Epithelial cell of proximal tubule (primary cell): ENCODE results near the gene EAF2. TPM values are rescaled to one million over a fixed set of nuclear protein-coding genes. Genes with fewer than 3 reads are reported as not detected.

Source experiments
- DNase-seq: peaks from one replicate; pipeline ENCODE4 v3.0.0-alpha.2; 2011; ENCODE audit warnings: low read depth
- H3K4me3 ChIP-seq: 2 replicates; pipeline ENCODE4 v1.5.1; 2011; ENCODE audit warnings: low read depth, mild to moderate bottlenecking, low read length
- total RNA-seq: library from RNA; depleted of rRNA; stranded (reverse); fragments of >200 nt; gene quantifications from 2 replicates; pipeline ENCODE4 v1.2.3, GENCODE V29; 2015
- TF ChIP-seq, protein P1 (sequence below): conservative IDR thresholded peaks from 2 replicates; pipeline ENCODE4 v1.5.1; 2012; ENCODE audit warnings: low read depth, mild to moderate bottlenecking, low read length

Gene EAF2
- total RNA-seq, 1 donor from 2014 or later = 2.9 TPM

DNA sequence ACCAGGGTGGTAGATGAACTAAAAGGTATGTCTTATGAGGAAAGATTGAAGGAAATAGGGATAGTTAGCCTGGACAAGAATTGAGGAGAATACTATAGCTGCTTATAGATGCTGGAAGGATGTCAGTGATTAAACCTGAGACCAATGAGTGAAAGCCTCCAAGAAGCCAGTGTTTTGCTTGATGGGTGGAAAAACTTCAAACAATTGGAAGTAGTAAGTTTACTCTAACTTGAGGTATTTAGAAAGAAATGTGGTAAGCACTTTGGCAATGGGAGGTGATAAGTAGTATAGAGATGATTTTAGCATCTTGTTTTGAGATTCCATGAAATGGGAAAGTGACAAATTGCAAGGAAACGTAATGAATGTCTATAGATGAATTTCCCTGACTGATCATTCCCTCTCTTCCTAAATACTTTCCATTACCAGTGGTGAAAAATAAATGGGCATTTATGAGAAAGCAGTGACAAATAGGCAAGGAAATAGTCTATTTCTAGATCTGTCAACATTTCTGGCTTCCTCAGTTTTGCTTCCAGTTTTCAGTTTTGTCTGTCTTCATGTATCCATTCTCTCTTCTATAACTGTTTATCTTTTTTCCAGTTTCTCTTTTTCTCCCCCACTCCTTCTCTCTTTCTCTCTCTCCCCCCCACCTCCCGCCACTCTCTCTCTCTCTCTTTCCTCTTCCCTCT lies 78.4 kb downstream of the EAF2 start:
- TF ChIP-seq, protein P1, sequence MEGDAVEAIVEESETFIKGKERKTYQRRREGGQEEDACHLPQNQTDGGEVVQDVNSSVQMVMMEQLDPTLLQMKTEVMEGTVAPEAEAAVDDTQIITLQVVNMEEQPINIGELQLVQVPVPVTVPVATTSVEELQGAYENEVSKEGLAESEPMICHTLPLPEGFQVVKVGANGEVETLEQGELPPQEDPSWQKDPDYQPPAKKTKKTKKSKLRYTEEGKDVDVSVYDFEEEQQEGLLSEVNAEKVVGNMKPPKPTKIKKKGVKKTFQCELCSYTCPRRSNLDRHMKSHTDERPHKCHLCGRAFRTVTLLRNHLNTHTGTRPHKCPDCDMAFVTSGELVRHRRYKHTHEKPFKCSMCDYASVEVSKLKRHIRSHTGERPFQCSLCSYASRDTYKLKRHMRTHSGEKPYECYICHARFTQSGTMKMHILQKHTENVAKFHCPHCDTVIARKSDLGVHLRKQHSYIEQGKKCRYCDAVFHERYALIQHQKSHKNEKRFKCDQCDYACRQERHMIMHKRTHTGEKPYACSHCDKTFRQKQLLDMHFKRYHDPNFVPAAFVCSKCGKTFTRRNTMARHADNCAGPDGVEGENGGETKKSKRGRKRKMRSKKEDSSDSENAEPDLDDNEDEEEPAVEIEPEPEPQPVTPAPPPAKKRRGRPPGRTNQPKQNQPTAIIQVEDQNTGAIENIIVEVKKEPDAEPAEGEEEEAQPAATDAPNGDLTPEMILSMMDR = no peak
- DNase-seq = no peak
- H3K4me3 ChIP-seq = no peak overlapping the region

DNA sequence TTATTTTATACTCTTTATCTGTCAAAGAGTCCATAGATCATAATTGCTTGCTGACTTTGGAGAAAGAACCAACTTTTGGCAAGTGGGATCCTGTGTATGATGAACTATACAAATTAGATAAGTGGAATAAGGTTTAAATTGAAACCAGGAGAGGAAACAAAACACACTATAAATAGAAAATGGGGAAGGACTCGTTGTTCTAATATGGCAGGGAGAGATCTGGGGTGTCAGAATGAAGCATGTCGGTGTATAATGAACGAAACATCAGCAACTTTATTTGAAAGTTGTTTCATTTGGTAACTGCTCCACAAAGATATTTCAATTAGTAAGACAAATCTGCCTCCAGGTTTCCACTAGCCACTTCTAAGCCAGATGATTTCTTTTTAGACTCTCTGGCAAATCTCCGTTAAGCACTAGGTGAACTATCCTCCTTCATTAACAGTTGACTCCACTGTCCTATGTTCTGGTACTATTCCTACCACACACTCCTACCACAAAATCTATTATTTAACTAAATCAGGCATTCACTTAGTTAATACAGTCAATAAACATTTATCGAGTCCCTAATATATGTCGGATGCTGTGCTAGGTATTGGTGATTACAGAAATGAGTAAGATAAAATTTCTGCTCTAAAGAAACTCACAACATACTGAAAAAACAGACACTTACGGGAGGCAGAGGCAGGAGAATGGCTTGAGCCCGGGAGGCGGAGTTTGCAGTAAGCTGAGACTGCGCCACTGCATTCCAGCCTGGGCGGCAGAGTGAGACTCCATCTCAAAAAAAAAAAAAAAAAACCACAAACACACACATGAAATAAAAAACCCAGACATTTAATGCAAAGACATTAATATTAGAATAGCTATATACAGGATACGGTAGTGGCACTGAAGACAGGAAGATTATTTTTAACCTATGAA lies 79.3 kb downstream of the EAF2 start:
- DNase-seq = no peak
- no peak overlapping the region for H3K4me3 ChIP-seq
- TF ChIP-seq, protein P1 = no peak

DNA sequence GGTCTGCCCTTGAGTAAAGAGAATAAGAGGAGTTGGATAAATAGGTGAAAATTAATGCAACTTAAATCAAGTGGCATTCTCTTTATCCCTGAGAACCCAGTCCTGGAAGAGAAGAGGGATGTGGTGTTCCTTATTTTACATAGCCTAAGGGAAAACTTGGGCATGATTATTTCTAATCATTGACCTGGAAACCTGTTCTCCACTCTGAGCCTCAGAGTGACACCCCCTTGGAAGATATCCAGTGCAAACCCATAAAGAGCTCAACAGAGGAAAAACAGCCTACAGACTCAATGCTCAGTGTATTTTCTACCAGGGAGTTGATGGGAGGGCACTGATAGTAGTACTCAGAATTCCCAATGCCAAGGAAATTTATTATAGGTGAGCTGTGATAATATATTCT lies 81.2 kb downstream of the EAF2 start:
- TF ChIP-seq, protein P1 = no peak
- DNase-seq = no peak
- H3K4me3 ChIP-seq = no peak overlapping the region

DNA sequence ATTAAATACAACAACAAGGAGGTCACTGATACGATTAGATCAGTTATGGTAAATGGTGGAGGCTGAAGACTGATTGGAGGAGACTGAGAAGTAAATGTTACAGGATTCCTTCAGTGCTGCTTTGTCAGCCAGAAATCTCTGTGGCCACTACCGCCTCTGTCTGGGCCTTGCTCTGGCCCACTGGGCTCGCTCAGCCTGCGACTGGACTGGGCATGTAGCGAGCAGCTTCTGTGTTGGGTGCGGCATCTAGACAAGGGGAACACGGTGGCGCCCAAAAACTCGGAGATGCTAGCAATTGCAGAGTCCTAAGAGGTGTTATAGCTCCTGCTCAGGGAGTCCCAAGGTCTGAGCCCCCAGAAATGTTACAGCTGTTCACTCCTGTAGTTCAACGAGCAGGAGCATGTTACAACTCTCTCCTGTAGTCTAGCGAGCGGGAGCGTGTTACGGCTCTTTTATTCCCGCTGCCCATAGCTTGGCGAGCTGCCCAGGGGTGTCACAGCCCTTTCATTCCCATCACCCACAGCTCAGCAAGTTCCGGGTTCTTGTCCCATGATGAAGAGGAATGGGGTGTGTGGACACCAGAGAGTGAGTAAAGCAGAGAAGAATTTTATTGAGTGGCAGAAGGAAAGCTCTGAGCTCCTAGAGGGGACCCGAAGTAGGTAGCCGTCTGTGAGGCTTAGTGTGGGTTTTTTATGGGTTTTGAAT lies 83.9 kb downstream of the EAF2 start:
- no peak for DNase-seq
- TF ChIP-seq, protein P1 = no peak
- H3K4me3 ChIP-seq = no peak overlapping the region

DNA sequence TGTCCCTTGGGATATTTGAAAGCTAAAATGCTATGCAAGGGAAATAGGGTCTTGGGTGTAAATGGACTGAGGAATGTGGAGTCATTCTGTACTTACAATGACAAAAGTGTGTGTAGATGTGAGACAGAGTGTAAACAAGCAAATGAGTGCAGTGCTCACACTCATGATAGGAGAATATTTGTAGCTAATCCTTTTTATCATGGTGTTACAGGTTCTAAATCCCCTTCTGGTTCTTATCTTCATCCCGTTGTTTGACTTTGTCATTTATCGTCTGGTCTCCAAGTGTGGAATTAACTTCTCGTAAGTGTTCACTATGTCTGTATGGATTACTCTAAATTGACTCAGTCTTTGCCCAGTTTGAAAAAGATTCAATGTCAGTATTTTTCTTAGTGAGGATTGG lies 89.7 kb downstream of the EAF2 start:
- no peak for DNase-seq
- no peak overlapping the region for H3K4me3 ChIP-seq
- TF ChIP-seq, protein P1 = no peak

DNA sequence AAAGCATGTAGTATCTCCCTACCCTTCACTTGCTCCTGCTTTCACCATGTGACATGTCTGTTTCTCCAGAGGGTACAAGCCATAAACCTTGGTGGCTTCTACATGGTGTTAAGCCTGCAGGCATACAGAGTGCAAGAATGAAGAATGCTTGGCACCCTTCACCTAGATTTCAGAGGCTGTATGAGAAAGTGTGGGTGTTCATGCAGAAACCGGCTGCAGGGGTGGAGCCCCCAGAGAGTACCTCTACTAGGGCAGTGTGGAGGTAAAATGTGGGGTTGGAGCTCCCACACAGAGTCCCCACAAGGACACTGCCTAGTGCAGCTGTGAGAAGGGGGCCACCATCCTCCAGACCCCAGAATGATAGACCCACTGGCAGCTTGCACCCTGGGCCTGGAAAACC lies 91.4 kb downstream of the EAF2 start:
- DNase-seq = no peak
- TF ChIP-seq, protein P1 = no peak
- no peak overlapping the region for H3K4me3 ChIP-seq

Other genes with a start within 250 kb of the EAF2 start
- not detected in 2 replicates for gene FBXO40, start 241.8 kb upstream of the EAF2 start, total RNA-seq
- gene HCLS1, start 174.3 kb upstream of the EAF2 start, total RNA-seq = 0.12 and 1.0 TPM in 2 replicates
- 10.5 and 20.7 TPM in 2 replicates for gene GOLGB1, start 85.5 kb upstream of the EAF2 start, total RNA-seq
- 13.5 and 19.5 TPM in 2 replicates for gene IQCB1, start 149 bp upstream of the EAF2 start, total RNA-seq
- gene SLC15A2, start 59.2 kb downstream of the EAF2 start, total RNA-seq = 0.22 and 0.40 TPM in 2 replicates
- 2.2 and 2.8 TPM in 2 replicates for gene ILDR1, start 187.0 kb downstream of the EAF2 start, total RNA-seq
- gene CD86, start 220.2 kb downstream of the EAF2 start, total RNA-seq = not detected in 2 replicates